Measurements from ENCODE around the gene DOK3. TPM values are rescaled to one million over a fixed set of nuclear protein-coding genes. Genes with fewer than 3 reads are reported as not detected.

DOK3 gene
- total and polyA plus RNA-seq, 2 donors (not counting 1 experiment from before 2014, with no cell fraction given): 103 to 115 TPM

- WGBS (ENCODE audit: insufficient coverage): 94% methylated on average over 5 of the region's 11 CpGs
- Histone ChIP-seq H3K4me3 (ENCODE audit: control extremely low read depth in 1 of 5, extremely low read depth in 1 of 5, insufficient read depth in 1 of 5, low read depth in 2 of 5, low read length in 4 of 5) (no peak overlapping the region), H4K20me1 (ENCODE audit: control insufficient read depth, insufficient read depth, low read length, poor library complexity, severe bottlenecking) (peaks cover 11% of the 10 kb centered on the region), H3K9me3 (ENCODE audit: control extremely low read depth in 1 of 3, control insufficient read depth in 2 of 3, insufficient read depth in 1 of 3, low read length in 2 of 3) (no peaks in the 10 kb centered on the region), H3K4me2 (replicated peaks; ENCODE audit: low read depth, low read length, poor library complexity, severe bottlenecking) (no peak overlapping the region), H3K9ac (ENCODE audit: low read length) (no peak overlapping the region), H3K36me3 (replicated peaks in 1 of 2; ENCODE audit: control extremely low read depth in 1 of 2, control insufficient read depth in 1 of 2, extremely low read depth in 1 of 2, insufficient read depth in 2 of 2, low read length in 1 of 2) (no peaks in the 10 kb centered on the region), H2AFZ (ENCODE audit: insufficient read depth, low read depth, low read length, poor library complexity, severe bottlenecking) (no peak overlapping the region), H3K79me2 (ENCODE audit: control insufficient read depth, insufficient read depth, low read length) (no peaks in the 10 kb centered on the region), H3K4me1 (ENCODE audit: control insufficient read depth in 2 of 2, insufficient read depth in 2 of 2, low read length in 2 of 2) (peaks cover 21 to 34% of the 10 kb centered on the region in 2 donors), H3K27me3 (replicated peaks in 1 of 4; ENCODE audit: control extremely low read depth in 1 of 4, control insufficient read depth in 3 of 4, insufficient read depth in 4 of 4, low read length in 3 of 4) (peaks cover 0 to 24% (median 7%) of the 10 kb centered on the region in 4 experiments), H3K27ac (ENCODE audit: low read length in 2 of 2) (no peak overlapping the region)
- CTCF ChIA-PET: interaction anchor here (2.0 kb wide), 1 partner anchor 71 kb away, joined by 5 read pairs; no protein-coding TSS in a partner anchor
- no peak for ATAC-seq (ENCODE audit: low read depth)
- peaks cover 35% of the 10 kb centered on the region for H3K4me1 Mint-ChIP-seq
- H3K9me3 Mint-ChIP-seq (ENCODE audit: insufficient read depth): no peaks in the 10 kb centered on the region
- POLR2A ChIA-PET: no interaction called here
- H3K27me3 Mint-ChIP-seq: peaks cover 8% of the 10 kb centered on the region
- peak overlapping the region; percentile 24 for H3K4me3 Mint-ChIP-seq
- H3K27ac Mint-ChIP-seq: peak overlapping the region; percentile 28
- intact Hi-C loops (cut with micrococcal nuclease): no loop called here
- no peak for DNase-seq
- TF ChIP-seq, protein P1, sequence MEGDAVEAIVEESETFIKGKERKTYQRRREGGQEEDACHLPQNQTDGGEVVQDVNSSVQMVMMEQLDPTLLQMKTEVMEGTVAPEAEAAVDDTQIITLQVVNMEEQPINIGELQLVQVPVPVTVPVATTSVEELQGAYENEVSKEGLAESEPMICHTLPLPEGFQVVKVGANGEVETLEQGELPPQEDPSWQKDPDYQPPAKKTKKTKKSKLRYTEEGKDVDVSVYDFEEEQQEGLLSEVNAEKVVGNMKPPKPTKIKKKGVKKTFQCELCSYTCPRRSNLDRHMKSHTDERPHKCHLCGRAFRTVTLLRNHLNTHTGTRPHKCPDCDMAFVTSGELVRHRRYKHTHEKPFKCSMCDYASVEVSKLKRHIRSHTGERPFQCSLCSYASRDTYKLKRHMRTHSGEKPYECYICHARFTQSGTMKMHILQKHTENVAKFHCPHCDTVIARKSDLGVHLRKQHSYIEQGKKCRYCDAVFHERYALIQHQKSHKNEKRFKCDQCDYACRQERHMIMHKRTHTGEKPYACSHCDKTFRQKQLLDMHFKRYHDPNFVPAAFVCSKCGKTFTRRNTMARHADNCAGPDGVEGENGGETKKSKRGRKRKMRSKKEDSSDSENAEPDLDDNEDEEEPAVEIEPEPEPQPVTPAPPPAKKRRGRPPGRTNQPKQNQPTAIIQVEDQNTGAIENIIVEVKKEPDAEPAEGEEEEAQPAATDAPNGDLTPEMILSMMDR (IDR thresholded peaks at IDR 0.05): no peak
- no peak for TF ChIP-seq EZH2 (IDR thresholded peaks at IDR 0.05; ENCODE audit: borderline replicate concordance, insufficient read depth, low read depth, low read length, poor library complexity, severe bottlenecking)
Measured at GRCh38 chr5:177475563-177476427, 33.8 kb downstream of the DOK3 start.
